Ovary (tissue), 3 donors: Measurements from ENCODE around the gene FAM193A.

Source experiments
- POLR2A ChIP-seq: fragments of 450-650 bp; IDR thresholded peaks from one replicate; pipeline ENCODE4 v1.6.1; 2017; ENCODE audit warnings: antibody characterized with exemption, mild to moderate bottlenecking, moderate library complexity
- TF ChIP-seq, protein P1 (sequence below), 3 donors: fragments of 450-650 bp in 2 of 3; fragments of 200-600 bp in 1 of 3; IDR thresholded peaks; one replicate each; pipeline versions ENCODE4 v1.5.1 to v1.8.0; 2016 to 2022; ENCODE audit warnings: antibody characterized with exemption in 3 of 3, mild to moderate bottlenecking in 1 of 3
- donor health status: DM: no; HTN: no; CAD: no.

DNA sequence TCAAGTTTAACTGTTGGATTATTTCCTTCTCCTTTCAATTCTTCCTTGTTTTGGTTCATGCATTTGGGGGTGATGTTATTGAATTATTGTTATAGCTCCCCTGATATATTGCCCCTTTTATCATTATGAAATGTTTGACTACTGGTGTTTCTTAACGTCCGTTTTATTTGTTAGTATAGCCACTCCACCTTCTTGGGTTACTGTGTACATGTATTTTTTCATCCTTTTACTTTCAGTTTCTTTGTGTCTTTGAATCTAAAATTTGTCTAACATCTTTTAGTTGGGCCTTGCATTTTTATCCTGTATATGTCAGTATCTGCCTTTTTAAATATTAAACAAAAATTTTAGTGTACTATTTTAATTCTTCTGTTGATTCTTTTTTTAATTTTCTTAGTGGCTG, 131.0 kb downstream of the FAM193A start:
- TF ChIP-seq, protein P1, sequence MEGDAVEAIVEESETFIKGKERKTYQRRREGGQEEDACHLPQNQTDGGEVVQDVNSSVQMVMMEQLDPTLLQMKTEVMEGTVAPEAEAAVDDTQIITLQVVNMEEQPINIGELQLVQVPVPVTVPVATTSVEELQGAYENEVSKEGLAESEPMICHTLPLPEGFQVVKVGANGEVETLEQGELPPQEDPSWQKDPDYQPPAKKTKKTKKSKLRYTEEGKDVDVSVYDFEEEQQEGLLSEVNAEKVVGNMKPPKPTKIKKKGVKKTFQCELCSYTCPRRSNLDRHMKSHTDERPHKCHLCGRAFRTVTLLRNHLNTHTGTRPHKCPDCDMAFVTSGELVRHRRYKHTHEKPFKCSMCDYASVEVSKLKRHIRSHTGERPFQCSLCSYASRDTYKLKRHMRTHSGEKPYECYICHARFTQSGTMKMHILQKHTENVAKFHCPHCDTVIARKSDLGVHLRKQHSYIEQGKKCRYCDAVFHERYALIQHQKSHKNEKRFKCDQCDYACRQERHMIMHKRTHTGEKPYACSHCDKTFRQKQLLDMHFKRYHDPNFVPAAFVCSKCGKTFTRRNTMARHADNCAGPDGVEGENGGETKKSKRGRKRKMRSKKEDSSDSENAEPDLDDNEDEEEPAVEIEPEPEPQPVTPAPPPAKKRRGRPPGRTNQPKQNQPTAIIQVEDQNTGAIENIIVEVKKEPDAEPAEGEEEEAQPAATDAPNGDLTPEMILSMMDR (IDR thresholded peaks at IDR 0.05) = no peak
- TF ChIP-seq POLR2A = no peak
